SH-SY5Y (cell line): ENCODE measurements around the gene RNF208.

Source experiments
- GATA2 ChIP-seq: IDR thresholded peaks from 2 replicates; pipeline ENCODE4 v1.6.1; 2011; ENCODE audit warnings: mild to moderate bottlenecking, low read depth, low read length
- GATA3 ChIP-seq: IDR thresholded peaks from 2 replicates; pipeline ENCODE4 v1.6.1; 2011; ENCODE audit warnings: low read depth, mild to moderate bottlenecking, low read length, moderate library complexity

RNF208 gene

GRCh38 chr9:137227853-137228505 is 5.9 kb upstream of the RNF208 start:
- no peak for TF ChIP-seq GATA3

- TF ChIP-seq GATA3, result no peak
- TF ChIP-seq GATA2, result no peak
These were observed 5.2 kb upstream of the RNF208 start, which contains the start of gene RNF224 for GRCh38 chr9:137227054-137227852. Gene RNF224 (plus strand): TSS chr9:137227502. CDS start chr9:137228336, 834 bp downstream.

- no peak for TF ChIP-seq GATA2
- no peak for TF ChIP-seq GATA3
These were observed 4.5 kb upstream of the RNF208 start for GRCh38 chr9:137226338-137227053.

GRCh38 chr9:137225699-137226331 is 3.8 kb upstream of the RNF208 start:
- no peak for TF ChIP-seq GATA2
- TF ChIP-seq GATA3, result no peak

GRCh38 chr9:137224830-137225694 is 3.0 kb upstream of the RNF208 start, which contains the start of gene CYSRT1:
Gene CYSRT1 (plus strand): TSS chr9:137225174. CDS start chr9:137225622, 448 bp downstream.
- TF ChIP-seq GATA3 (no peak), GATA2 (no peak)

GRCh38 chr9:137223078-137223970 is 1.3 kb upstream of the RNF208 start:
- no peak for TF ChIP-seq GATA2
- no peak for TF ChIP-seq GATA3

- TF ChIP-seq GATA3 (no peak), GATA2 (no peak)
These were observed 431 bp downstream of the RNF208 start for GRCh38 chr9:137221506-137222111.

GRCh38 chr9:137221095-137221505 is 940 bp downstream of the RNF208 start:
- TF ChIP-seq GATA2, result no peak
- TF ChIP-seq GATA3, result no peak

GRCh38 chr9:137220317-137221094 is 1.5 kb downstream of the RNF208 start:
- TF ChIP-seq GATA2 (no peak), GATA3 (no peak)

- no peak for TF ChIP-seq GATA2
- TF ChIP-seq GATA3, result no peak
These were observed 2.2 kb downstream of the RNF208 start for GRCh38 chr9:137219757-137220316.

GRCh38 chr9:137218754-137219271 is 3.2 kb downstream of the RNF208 start:
- TF ChIP-seq GATA3 (no peak), GATA2 (no peak)
